ENCODE results near the gene PLIN5.

The PLIN5 gene, protein sequence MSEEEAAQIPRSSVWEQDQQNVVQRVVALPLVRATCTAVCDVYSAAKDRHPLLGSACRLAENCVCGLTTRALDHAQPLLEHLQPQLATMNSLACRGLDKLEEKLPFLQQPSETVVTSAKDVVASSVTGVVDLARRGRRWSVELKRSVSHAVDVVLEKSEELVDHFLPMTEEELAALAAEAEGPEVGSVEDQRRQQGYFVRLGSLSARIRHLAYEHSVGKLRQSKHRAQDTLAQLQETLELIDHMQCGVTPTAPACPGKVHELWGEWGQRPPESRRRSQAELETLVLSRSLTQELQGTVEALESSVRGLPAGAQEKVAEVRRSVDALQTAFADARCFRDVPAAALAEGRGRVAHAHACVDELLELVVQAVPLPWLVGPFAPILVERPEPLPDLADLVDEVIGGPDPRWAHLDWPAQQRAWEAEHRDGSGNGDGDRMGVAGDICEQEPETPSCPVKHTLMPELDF

GRCh38 chr19:4534836-4535658 lies at the start of gene PLIN5:
Gene PLIN5 (minus strand): TSS chr19:4535224. CDS start chr19:4534074, 1,150 bp downstream.
- peak in 1 of 2 donors; percentile 35 for DNase-seq (ENCODE audit: low read depth in 2 of 2)

DNA sequence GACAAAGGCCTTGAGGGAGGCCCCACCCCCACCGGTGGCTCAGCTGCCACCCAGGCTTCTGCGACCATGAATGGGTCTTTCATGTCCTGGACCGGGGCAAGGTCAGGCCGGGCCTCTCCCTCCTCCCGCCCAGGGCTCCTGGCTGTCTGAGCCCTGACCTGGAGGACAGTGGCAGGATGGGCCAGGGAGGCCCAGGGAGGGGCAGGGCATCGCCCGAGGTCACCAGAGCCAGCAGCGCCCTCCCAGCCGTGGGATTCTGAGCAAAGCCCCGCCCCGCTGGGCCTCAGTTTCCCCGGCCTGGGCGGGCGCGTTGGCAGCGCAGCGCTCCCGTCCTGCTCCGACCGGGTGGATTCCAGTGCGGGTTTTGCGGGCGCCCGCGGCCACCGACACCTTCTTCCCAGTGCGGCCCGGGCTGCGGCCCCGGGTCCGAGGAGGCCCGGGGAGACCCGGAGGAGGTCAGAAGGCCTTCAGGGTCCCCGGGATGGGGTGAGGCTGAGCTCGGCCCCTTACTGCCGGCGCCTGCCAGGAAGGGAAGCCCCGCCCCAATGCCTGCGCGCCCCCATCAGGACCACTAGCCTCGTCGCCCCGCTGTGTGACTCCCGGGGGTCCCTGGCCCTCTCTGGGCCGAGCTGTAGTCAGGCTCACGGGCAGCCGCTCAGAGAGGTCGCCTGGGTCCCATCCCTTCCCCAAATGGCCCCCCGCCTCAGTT lies 49.1 kb upstream of the PLIN5 start:
- no peak for DNase-seq (ENCODE audit: low read depth in 2 of 2)

DNA sequence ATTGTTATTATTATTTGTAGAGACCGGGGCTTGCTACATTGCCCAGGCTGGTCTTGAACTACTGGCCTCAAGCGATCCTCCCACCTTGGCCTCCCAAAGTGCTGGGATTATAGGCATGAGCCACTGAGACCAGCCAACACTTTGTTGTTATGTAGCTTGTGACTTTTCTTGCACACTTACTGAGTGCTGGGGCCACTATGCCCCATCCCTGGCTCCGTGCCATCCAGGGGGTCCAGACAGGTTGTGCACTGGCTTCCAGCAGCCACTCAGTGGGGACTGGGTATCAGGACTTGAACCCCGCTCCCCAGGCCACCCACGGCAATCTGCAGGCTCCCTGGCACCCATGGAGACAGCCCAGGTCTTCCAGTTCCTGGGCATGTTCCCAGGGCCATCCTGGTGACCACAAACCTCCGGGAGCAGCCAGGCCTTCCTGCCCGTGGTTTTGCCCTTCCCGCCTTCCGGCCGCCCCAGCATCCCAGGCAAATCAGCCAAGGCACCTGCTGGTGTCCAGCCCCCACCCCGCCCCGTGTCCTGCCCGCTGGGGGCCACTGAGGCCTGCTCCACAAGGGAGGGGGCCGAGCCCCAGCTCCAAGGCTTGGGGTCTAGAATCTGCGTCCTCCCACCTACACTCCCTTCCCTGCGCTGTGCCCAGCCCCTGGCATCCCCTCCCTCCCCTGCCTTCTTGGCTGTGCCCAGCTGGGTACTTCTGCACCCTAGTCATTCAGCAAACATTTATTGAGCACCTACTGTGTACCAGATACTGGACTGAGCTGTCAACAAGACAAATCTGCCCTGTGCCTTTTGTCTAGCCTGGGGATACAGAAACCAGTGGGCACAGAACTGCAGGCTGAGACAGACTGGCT lies 48.2 kb upstream of the PLIN5 start:
- DNase-seq (ENCODE audit: low read depth in 2 of 2) = no peak

GRCh38 chr19:4581666-4582553 lies 46.9 kb upstream of the PLIN5 start:
- no peak for DNase-seq (ENCODE audit: low read depth in 2 of 2)

DNA sequence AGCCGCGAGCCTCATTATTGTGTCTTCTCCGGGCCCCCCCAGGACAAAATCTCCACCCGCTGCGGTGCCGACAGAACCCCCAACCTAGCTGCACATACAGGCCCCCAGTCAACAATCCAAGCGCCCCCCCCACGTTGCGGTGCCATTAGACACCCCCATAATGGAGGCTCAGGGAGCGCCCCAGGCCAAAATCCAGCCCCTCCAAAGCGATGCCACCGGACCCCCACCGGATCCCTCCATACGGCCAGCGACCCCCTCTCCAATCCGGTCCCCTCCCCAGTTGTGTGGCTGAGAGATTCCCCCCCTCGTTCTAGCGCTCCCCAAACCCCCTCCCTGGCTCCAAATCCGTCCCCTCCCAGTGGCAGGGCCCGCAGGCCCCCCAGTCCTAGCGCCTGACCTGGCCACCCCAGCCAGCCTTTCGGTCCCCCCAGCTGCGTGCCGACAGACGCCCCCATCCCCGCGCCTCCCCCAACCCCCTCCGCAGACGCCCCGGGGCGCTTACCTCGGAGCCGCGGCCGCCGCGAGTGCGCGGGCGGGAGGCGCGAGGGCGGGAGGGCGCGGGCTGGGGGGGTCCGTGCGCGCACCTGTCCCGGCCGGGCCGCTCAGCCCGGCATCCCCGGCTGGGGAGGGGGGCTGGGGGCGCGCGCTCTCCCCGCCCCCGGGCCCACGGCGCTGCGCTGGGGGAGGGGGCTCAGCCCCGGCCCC lies 46.1 kb upstream of the PLIN5 start:
- DNase-seq (ENCODE audit: low read depth in 2 of 2) = no peak

GRCh38 chr19:4580021-4580901 lies 45.2 kb upstream of the PLIN5 start:
- no peak for DNase-seq (ENCODE audit: low read depth in 2 of 2)

DNA sequence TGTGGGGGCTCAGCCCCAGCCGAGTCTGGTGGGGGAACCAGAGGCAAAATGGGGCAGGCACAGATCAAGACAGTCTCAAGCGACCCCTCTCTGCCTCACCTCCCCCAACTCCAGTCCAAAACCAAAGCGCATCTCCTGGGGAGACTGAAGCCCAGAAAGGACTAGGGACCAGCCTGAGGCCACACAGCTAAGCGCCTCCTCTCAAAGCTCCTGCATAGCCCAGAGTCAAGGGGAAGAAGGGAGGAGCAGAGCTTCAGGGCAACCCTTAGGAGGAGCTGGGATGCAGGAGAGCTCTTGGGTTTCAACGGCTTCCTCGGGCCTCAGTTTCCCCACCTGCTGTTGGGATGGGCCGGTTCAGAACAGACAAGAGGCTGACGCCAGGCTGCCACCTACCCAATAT lies 44.4 kb upstream of the PLIN5 start:
- DNase-seq (ENCODE audit: low read depth in 2 of 2) = no peak

GRCh38 chr19:4578552-4579248 lies 43.7 kb upstream of the PLIN5 start:
- DNase-seq (ENCODE audit: low read depth in 2 of 2) = no peak

DNA sequence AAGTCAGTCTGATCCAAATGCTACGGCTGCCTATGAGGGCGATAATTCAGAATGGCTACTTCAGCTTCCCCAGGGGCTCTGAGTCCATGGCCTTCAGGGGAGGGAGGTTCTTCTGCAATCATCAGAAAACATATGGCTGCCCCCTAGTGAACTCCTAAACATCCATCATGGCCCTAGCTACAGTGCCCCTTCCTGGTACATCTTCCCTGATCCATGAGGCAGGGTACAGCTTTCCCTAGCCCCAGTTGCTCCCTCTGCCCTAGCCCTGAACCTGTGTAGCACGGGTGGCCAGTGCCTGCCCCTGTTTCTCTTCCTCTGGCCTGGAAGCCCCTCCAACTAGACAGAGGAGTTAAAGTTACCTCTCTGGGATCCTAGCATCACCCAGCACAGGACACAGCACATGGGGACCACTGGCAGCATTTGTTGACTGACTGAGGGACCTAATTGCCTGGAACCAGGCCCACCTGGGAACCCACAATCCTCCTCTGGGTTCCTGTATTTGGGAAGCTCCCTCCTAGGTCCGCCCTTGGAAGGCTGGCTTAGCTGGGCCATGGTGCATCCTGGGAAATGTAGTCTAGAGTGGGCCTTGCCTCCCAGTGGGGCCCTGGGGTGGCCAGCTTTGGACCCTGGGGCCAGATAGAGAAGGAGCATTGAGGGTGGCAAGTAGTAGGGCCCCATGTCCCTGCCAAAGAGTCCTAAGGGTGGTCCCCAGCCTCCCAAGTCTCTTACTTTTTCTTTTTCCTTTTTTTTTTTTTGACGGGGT lies 42.2 kb upstream of the PLIN5 start:
- no peak for DNase-seq (ENCODE audit: low read depth in 2 of 2)

DNA sequence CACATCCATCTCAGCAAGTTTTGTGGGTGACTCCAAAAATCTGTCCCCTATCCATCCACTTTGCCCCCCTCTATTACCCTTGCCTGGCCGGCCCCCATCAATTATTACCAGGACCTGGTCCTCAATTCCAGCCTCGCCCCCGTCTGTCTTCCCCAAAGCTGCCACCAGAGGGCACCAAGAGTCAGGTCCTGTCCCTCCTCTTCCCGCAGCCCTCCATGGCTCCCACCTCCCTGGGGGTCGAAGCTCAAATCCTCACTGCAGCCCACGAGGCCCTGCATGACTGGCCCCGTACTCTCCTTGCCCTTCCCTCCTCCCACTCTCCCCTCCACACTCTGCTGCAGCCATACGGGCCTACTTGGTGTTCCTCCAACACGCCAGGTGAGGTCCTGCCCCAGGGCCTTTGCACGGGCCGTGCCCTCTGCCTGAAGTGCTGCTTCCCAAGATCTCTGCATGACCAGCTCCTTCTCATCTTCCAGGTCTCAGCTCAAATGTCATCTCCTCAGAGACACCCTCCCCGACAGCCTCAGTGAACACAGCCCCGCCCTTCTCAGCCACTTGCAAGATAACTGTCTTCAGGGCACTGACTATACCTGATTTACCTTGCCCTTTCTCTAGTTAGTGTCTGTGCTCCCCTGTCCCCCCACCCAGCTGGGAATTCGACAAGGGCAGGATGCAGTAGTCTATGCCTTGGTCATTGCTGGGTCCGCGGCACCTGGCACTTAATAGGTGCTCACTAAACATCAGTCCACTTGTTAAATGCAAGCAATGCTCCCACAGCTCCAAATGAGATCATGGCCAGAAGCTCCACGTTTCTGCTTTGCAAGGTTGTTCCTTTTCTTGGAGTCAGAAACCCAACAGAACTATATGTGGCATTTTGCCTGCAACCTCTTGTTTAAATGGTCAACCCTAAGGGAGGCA lies 41.3 kb upstream of the PLIN5 start:
- DNase-seq (ENCODE audit: low read depth in 2 of 2) = peak; percentile 63 to 69

- DNase-seq (ENCODE audit: low read depth in 2 of 2) = no peak
Observed at GRCh38 chr19:4575267-4576015, 40.4 kb upstream of the PLIN5 start.

DNA sequence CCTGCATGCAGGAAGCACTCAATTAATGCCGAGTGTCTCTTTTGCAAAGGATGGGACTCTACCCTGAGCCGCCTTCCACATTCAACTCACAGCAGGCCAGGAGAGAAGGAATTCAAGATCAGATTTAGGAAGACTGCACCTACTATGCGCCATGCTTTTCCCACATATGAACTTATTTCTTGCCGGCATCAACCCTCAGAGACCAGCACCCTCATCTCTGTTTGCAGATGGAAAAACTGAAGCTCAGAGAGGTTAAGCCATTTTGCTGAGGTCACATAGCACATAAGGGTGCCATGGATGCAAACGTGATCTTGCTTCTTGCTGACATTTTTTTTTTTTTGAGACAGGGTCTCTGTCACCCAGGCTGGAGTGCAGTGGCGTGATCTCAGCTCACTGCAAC lies 38.7 kb upstream of the PLIN5 start:
- no peak for DNase-seq (ENCODE audit: low read depth in 2 of 2)

DNA sequence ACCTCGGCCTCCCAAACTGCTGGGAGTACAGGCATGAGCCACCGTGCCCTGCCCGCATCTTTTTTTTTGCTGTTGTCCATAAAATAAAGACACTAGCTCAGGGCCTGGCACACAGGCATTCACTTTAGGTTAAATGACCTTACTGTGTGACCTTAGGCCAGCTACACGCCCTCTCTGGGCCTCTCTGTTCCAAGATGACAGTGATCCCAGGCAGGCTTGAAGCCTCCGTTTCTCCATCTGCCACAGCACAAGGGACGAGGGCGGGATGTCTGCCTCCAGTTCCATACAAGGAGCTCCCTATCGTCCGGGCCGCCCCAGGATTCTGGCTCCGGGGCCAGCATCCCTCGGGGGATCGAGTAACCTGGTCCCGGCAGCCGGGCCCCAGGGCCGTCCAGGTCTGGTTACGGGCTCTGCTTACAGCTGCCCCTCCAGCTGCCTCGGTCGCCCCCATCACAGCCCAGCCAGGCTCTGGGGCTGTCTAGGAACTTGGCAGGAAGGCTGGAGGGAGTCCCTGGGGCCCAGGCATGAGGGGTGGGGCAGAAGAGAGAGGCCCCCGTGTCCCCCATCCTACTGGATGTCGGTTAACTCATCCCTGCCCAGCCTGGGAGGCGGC lies 36.4 kb upstream of the PLIN5 start:
- no peak for DNase-seq (ENCODE audit: low read depth in 2 of 2)

- no peak for DNase-seq (ENCODE audit: low read depth in 2 of 2)
Observed at GRCh38 chr19:4570916-4571304, 35.9 kb upstream of the PLIN5 start.

DNA sequence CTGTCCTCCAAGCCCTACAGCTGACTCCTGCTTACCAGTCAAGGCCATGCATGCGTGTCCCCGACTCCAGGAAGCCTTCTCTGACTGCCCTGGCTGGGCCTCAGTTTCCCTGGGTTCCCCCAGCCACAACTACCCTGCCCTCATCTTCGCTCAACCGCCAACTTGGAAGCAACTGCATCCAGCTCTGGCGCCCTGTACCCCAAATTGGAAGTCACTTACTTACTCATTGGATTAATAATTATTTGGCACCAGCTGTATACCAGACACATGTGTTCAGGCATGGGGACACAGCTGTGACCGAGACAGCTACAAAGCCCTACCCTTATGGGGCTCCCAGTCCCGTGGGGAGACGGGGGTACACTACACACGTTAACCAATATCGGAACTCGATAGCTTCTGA lies 35.4 kb upstream of the PLIN5 start:
- DNase-seq (ENCODE audit: low read depth in 2 of 2) = no peak

Measured in stimulated activated CD8-positive, alpha-beta memory T cell treated with anti-CD3 and anti-CD28 coated beads, Interleukin-2, amount 100 ng/mL, for 48 hours (primary cell).